Chondrocyte (in vitro differentiated cells): ENCODE results near the gene ITFG1. TPM values are rescaled to one million over a fixed set of nuclear protein-coding genes. Genes with fewer than 3 reads are reported as not detected.
A peak's percentile ranks its signal among the peaks of the same experiment; 100 is the strongest.

Experiments used
- DNase-seq: peaks from one replicate; pipeline ENCODE4 v3.0.0; 2021; ENCODE audit warnings: mixed read lengths, low spot score
- H3K27ac Mint-ChIP-seq: one replicate; pipeline ENCODE4 v1.8.0; 2021; ENCODE audit warnings: mild to moderate bottlenecking, moderate library complexity, mixed read lengths; ENCODE audit not compliant: unreplicated experiment
- H3K27me3 Mint-ChIP-seq: 2 replicates; pipeline ENCODE4 v1.8.0; 2021; ENCODE audit warnings: low read depth, mixed read lengths
- H3K36me3 Mint-ChIP-seq: 2 replicates; pipeline ENCODE4 v1.8.0; 2021; ENCODE audit warnings: low read depth, mixed read lengths
- H3K4me1 Mint-ChIP-seq: 2 replicates; pipeline ENCODE4 v1.8.0; 2021; ENCODE audit warnings: low read depth, mild to moderate bottlenecking, mixed read lengths
- H3K4me3 Mint-ChIP-seq: one replicate; pipeline ENCODE4 v1.8.0; 2021; ENCODE audit warnings: mild to moderate bottlenecking, moderate library complexity, mixed read lengths; ENCODE audit not compliant: unreplicated experiment
- H3K9me3 Mint-ChIP-seq: 2 replicates; pipeline ENCODE4 v1.8.0; 2021; ENCODE audit warnings: low read depth, mixed read lengths
- CTCF ChIP-seq: fragments of 200-600 bp; sonication (generic); IDR thresholded peaks from 2 replicates; pipeline ENCODE4 v1.5.0; 2021; ENCODE audit warnings: antibody characterized with exemption, mild to moderate bottlenecking, moderate library complexity
- long read RNA-seq: library from polyadenylated mRNA; stranded (forward); transcript quantifications from one replicate; pipeline ENCODE4 v2.0.0, GENCODE V29; 2021
- total RNA-seq: library from RNA; stranded (reverse); gene quantifications from 3 replicates; pipeline ENCODE4 v1.2.1, GENCODE V29; 2021

The ITFG1 gene
- total RNA-seq, result 67.2 to 93.5 TPM (median 71.7 TPM) in 3 replicates
- long read RNA-seq, transcript ITFG1-201 (18 exons, 3,400 nt), result major isoform, 216 of 257 reads
- long read RNA-seq, partial matches to known transcripts, result 13 of 257 reads
- long read RNA-seq, other reads (novel, unspliced or antisense), result 28 of 257 reads

DNA sequence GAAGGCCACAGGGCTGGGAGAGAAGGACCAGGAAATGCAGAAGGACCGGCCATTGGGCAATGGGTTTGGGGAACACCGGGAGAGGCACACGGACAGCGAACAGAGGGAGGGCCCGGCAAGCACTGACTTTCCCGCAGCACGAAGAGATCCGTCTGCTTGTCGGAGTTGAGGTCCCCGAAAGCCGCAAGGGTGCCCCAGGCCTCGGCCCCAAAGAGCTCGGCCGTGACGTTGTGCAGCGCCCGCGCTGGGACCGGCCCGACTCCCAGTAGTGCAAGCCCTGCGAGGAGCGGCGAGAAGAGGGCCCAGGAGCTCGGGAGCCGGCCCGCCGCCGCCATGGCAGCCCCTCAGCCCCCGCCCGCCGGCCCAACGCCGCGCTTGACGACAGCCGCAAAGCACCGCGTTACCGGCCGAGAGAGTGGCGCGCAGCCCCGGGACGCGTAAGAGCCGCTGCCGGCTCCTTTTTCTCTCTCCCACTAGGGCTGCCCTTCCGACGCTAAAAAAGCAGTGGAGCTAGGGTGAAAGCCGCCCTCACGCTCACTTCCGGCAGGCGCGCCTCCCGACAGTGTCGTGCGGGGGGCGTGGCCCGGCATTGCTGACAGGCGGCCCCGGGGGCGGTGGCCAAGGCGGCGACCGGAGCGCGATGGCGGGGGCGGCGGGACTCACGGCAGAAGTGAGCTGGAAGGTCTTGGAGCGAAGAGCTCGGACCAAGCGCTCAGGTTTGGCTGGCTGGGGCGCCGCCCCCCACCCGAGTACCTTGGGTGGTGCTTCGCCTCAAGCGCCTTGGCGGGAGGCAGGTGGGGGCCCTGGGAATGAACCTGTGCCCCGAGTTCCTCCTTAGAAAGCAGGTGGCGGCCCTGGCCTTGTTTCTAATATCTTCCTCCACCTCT lies at the start of gene ITFG1, which contains the start of gene PHKB:
TSS of gene ITFG1 (minus strand) at position 353 of the 887 bp plus-strand sequence. CDS start at position 335, 18 bp downstream.
TSS of gene PHKB (plus strand) at position 621 of the 887 bp plus-strand sequence. CDS start at position 641, 20 bp downstream.
- H3K27me3 Mint-ChIP-seq, result no peaks in the 10 kb centered on the region
- H3K9me3 Mint-ChIP-seq, result no peaks in the 10 kb centered on the region
- peaks cover 63% of the 10 kb centered on the region for H3K4me1 Mint-ChIP-seq
- DNase-seq, result peak; percentile 96
- H3K27ac Mint-ChIP-seq, result peak within 1 kb of the TSS; percentile 97
- peak within 1 kb of the TSS; percentile 99 for H3K4me3 Mint-ChIP-seq
- peaks cover 8% of the 10 kb centered on the region for H3K36me3 Mint-ChIP-seq
- peak; percentile 24 for TF ChIP-seq CTCF

DNA sequence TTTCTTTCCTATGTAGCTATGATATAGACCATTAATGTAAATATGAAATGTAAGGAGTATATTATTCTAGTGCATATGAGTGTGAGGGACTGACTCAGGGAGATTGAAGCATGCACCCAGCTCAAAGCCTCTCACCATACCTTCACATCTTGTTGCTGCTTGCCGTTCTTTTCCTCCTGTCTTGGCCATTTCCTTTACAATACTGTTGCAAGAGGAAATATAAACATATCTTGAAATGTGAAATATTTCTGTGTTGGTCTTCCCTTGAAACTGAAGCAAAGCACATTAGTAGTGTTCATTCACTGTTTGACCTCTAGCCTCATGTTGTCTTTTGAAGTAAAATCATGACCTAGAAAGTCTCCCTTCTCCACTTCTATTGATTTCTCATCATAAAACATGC lies 46.8 kb upstream of the ITFG1 start:
- no peak overlapping the region for H3K27ac Mint-ChIP-seq
- peaks cover 7% of the 10 kb centered on the region for H3K4me1 Mint-ChIP-seq
- no peaks in the 10 kb centered on the region for H3K27me3 Mint-ChIP-seq
- no peaks in the 10 kb centered on the region for H3K9me3 Mint-ChIP-seq
- no peak for TF ChIP-seq CTCF
- H3K4me3 Mint-ChIP-seq, result no peak overlapping the region
- peaks cover 23% of the 10 kb centered on the region for H3K36me3 Mint-ChIP-seq
- DNase-seq, result no peak

DNA sequence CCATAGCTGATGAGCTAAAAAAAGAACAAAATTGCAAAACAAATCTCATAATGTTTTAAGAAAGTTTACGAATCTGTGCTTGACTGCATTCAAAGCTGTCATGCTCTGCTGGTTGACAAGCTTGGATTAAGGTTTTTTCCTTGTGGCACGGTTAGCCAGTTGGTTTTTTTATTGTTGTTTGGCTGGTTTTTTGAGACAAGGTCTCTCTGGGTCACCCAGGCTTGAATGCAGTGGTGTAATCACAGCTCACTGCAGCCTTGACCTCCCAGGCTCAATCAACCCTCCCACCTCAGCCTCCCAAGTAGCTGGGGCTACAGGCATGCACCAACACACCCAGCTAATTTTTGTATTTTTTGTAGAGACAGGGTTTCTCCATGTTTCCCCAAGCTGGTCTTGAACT lies 45.9 kb upstream of the ITFG1 start:
- no peak overlapping the region for H3K27ac Mint-ChIP-seq
- no peaks in the 10 kb centered on the region for H3K9me3 Mint-ChIP-seq
- peaks cover 19% of the 10 kb centered on the region for H3K36me3 Mint-ChIP-seq
- no peaks in the 10 kb centered on the region for H3K27me3 Mint-ChIP-seq
- TF ChIP-seq CTCF, result no peak
- H3K4me3 Mint-ChIP-seq, result no peak overlapping the region
- peaks cover 7% of the 10 kb centered on the region for H3K4me1 Mint-ChIP-seq
- DNase-seq, result no peak

DNA sequence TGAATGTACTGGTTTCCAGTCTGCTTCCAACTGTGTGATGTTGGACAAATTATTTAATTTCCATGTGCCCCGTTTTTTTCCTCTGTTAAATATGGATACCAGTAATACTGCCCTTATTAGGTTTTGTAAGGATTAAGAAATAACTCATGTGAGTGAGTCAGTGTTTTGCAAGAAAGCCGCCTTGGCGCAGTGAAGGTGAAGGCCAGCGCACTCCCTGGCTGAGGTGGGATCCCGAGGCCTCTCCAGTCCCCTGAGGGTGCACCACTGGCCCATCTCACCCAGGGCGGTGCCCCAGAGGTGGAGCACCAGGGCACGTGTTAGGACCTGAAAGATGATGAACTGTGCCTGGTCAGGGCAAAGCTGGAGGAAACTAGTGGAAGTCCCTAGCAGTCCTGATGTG lies 43.7 kb upstream of the ITFG1 start:
- H3K4me1 Mint-ChIP-seq, result peaks cover 7% of the 10 kb centered on the region
- H3K27ac Mint-ChIP-seq, result no peak overlapping the region
- no peaks in the 10 kb centered on the region for H3K27me3 Mint-ChIP-seq
- DNase-seq, result no peak
- peaks cover 19% of the 10 kb centered on the region for H3K36me3 Mint-ChIP-seq
- no peaks in the 10 kb centered on the region for H3K9me3 Mint-ChIP-seq
- TF ChIP-seq CTCF, result no peak
- no peak overlapping the region for H3K4me3 Mint-ChIP-seq

- no peak for TF ChIP-seq CTCF
- DNase-seq, result no peak
- Mint-ChIP-seq H3K9me3 (no peaks in the 10 kb centered on the region), H3K4me3 (no peak overlapping the region), H3K27me3 (no peaks in the 10 kb centered on the region), H3K4me1 (peaks cover 7% of the 10 kb centered on the region), H3K27ac (no peak overlapping the region), H3K36me3 (peaks cover 21% of the 10 kb centered on the region)
These were observed 43.1 kb upstream of the ITFG1 start for GRCh38 chr16:47503936-47504335.
